GM21528 (cell line): ENCODE measurements around the gene PSORS1C1.

ENCODE experiments used
- ATAC-seq: cut with Tn5 transposase; IDR thresholded peaks from one replicate; pipeline ENCODE4 v1.9.1; 2021; ENCODE audit warnings: mild to moderate bottlenecking, moderate library complexity; ENCODE audit not compliant: unreplicated experiment, low FRiP score

PSORS1C1 gene

GRCh38 chr6:31125162-31125561, 10.6 kb downstream of the PSORS1C1 start:
- ATAC-seq: no peak

DNA sequence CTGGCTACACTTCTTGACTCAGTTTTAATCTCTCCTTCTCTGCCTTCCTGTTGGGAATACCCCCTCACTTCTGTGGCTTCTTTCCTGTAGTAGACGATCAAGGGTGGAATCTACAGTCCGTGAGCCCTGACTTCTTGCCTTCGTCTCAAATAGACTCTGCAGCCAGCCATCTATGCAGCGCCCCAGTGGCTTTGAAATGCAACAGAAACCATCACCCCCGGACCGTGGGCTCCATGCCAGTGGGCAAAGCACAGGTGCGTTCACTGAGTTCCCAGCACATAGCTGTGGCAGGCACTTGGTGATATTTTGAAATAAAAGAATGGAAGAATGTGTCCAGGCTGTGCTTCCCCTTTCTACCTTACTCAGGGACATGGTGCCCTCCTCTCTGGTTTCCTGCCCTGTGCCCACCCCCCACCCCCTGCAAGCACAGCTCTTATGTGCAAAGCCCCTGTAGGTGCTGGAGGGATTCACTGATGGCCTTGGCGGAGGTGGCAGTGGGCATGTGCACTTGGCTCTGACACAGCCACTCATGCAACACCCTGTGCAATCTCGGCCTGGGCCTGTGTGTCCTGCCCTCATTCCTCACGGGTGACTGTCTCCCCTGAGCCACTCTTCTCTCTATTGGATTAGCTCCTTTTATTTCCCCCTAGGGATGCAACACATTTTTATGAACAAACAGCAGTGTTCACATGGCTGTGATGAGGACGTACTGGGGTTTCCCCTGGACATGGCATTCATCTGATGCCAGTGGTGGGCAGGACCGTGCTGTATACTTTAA, 11.2 kb downstream of the PSORS1C1 start:
- ATAC-seq: no peak

GRCh38 chr6:31126396-31127175, 12.0 kb downstream of the PSORS1C1 start:
- no peak for ATAC-seq

GRCh38 chr6:31128093-31128676, 13.6 kb downstream of the PSORS1C1 start:
- no peak for ATAC-seq

DNA sequence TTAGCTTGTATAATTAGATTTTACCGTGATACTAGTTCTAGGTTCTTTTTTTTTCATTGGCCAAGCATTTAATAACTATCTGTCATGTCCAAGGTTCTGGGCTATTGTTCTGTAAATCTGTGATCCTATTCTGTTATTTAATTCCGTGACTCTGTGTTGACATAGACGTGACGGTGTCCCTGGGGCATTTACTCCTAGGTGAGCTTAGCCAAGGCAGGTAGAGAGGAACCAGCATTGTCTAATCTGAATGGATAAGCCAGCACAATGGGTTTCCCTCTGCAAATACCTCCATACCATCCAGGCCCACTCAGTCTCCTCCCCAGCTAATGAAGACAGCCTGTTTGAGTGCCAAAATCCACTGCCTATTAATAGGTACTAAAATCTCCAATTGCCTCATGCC, 14.5 kb downstream of the PSORS1C1 start:
- no peak for ATAC-seq

- no peak for ATAC-seq
Measured at GRCh38 chr6:31130751-31131150, 16.2 kb downstream of the PSORS1C1 start.

DNA sequence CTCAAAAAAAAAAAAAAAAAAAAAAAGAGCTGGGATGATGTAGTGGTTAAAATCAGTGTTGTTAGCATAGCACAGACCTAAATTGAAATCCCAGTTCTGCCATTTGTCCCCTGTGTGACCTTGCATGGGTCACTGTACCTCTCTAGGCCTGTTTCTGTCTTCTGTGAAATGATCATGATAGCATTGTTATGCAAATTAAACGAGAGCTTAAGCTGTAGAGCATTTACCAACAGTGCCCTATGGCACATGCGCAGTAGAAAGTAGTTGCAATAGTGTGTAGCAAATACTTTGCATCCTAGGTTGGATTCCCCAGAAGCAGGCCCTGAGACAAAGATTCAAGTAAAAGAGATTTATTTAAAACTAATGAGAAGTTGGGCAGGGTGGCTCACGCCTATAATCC, 17.0 kb downstream of the PSORS1C1 start:
- ATAC-seq: no peak

GRCh38 chr6:31132806-31133205, 18.2 kb downstream of the PSORS1C1 start:
- no peak for ATAC-seq

DNA sequence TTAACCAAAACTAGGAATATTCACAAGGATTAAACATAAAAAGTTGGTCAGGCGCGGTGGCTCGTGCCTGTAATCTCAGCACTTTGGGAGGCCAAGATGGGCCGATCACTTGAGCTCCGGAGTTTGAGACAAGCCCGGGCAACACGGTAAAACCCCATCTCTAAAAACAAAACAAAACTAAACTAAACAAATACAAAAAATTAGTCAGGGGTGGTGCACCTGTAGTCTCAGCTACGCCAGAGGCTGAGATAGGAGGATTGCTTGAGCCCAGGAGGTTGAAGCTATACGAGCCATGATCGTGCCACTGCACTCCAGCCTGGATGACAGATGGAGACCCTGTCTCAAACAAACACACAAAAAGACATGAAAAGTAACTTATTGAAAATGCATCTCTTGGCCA, 21.1 kb downstream of the PSORS1C1 start:
- no peak for ATAC-seq

DNA sequence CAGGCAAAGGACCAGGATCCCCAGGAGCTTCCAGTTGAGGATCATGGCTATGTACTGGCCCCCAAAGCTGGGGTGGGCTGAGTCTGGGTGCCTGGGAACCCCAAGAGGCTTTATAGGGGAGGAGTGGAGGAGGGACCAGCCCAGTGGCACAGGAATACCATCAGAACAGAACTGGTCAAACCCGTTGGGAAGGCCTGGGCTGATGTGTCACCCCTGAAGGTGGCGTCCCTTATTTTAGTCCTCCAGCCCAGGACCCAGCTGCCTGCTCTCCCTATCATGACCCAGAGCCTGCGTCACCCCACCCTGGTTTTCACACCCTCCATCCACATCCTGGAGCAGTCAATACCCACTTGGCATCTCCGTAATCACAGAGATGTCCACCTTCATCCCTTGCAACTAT, 24.4 kb downstream of the PSORS1C1 start, which contains the start of gene PSORS1C2:
Gene PSORS1C2 (minus strand): TSS at position 85 of the 400 bp plus-strand sequence. CDS start 40 bp downstream, at position 45.
- no peak for ATAC-seq

GRCh38 chr6:31139599-31139998, 25.0 kb downstream of the PSORS1C1 start:
- no peak for ATAC-seq

DNA sequence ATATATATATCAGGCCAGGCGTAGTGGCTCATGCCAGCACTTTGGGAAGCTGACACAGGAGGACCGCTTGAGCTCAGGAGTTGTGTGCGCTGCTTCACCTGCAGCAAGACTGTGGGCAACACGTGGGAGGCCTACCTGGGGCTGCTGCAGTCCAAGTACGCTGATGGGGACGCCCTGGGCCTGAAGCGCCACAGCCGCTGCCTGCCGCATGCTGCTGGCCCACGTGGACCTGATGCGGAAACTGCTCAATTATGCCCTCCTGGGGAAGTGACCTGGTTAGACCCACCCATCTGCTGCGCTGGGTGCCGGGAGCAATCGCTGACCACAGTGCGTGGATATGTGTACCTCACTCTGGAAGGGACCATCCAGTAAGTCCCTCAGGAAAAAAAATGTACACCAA, 26.0 kb downstream of the PSORS1C1 start:
- ATAC-seq: no peak

DNA sequence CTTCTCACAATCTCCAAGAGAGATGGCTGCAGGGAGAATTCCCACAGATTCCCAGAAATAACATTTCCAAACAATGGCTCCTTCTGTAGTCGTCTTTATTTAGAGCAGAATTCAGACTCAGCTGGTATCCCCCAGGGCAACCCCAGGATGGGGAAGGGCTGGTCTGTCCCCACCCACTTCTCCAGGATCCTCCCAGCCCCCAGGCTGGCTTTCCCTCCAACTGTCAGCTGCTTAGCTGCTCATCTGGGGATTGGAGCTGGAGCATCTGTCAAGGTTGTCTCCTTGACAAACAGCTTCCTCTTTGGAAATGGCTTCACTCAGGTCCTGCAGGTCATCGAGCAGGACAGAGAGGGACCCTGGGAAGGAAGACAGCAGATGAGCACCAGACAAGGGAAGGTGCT, 27.8 kb downstream of the PSORS1C1 start:
- ATAC-seq: no peak

- no peak for ATAC-seq
Measured at GRCh38 chr6:31143148-31143547, 28.5 kb downstream of the PSORS1C1 start.

DNA sequence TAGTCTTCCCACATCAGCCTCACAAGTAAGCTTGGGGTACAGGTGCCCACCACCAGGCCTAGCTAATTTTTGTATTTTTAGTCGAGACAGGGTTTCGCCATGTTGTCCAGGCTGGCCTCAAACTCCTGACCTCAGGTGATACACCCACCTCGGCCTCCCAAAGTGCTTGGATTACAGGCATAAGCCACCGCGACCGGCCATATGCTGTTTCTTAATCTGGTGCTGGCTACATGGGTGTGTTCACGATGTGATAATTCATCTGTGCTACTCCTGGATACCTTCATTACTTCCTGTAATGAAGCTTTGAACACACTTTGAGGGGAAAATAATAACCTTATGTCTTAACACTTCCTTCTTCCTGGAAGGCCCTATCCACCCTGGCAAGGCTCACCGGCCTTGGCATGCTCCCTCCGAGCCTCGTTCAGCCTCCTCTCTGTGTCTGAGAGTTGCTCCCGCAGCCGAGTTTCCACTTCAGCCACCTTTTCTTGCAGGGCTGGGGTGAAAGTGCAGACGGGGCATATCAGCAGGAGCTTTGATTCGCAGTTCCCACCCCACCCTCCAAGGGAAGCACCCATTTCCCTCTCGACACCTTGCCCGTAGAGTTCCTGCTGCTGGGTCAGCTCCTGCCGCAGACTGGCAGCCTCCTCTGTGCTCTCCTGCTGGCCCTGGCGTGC, 29.8 kb downstream of the PSORS1C1 start:
- ATAC-seq: no peak

- no peak for ATAC-seq
Measured at GRCh38 chr6:31144970-31145340, 30.4 kb downstream of the PSORS1C1 start.

DNA sequence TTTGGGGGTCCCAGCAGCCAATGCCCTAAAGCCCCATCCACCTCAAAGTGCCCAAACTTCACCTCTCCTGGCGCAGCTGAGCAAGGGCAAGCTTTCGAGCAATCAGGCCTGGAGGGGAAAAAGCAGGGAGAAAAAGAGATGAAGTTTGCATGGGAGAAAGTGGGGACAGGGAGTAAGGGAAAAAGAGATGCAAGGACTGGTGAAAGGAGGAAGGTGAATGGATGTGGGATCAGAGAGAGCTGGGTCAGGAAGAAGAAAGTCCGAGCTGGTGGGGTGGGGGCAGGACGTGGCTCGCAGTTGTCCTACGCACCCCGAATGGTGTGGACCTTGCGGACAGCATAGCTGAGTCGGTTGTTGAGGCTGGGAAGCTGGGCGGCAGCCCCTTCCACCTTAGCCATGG, 30.8 kb downstream of the PSORS1C1 start:
- no peak for ATAC-seq

- ATAC-seq: no peak
Measured at GRCh38 chr6:31149827-31150447, 35.3 kb downstream of the PSORS1C1 start.

DNA sequence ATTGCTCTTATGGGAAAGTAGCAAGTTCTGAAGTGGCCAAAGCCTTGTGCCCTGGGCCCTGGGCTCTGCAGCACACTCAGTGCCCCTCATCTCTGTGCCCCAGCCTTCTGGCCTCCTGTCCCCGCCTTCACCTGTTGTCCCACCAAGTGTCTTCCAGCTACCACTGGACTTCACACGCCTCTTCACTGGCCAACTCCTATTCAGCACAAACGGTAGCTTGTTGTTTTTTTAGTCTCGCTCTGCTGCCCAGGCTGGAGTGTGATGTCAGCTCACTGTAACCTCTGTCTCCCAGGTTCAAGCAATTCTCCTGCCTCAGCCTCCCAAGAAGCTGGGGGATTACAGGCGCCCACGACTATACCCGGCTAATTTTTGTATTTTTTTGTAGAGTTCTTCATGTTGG, 38.2 kb downstream of the PSORS1C1 start:
- no peak for ATAC-seq

DNA sequence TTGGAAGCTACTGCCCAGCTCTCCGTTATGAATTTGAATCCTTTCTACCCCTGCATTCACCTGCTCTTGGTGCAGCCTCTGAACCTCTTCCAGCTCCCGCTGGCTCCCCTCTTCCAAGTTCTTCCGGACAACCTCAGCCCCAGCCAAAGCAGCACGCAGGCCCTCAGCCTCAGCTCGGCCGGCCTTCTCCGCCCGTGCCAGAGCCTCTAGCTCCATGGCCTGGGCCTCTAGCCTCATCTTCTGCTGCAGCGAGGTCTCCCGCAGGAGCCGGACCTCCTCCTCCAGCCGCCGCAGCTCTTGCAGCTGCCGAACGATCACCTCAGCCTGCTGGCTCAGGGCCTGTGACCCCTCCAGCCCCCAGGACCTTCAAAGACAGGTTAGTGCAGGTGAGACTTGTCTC, 39.8 kb downstream of the PSORS1C1 start:
- no peak for ATAC-seq

- ATAC-seq: no peak
Measured at GRCh38 chr6:31156641-31157040, 42.0 kb downstream of the PSORS1C1 start.
